Heart left ventricle (tissue), 13 donors: ENCODE data around the gene ETNK2.

ENCODE experiments used
- CTCF ChIP-seq, 12 donors: fragments of 200-600 bp; sonication (generic) in 4 of 12; IDR thresholded peaks; one replicate each; pipeline versions ENCODE4 v1.5.0 to v1.8.0; 2018 to 2022; ENCODE audit warnings: antibody characterized with exemption in 12 of 12, mild to moderate bottlenecking in 5 of 12
- POLR2A ChIP-seq, 2 donors: fragments of 450-650 bp; IDR thresholded peaks; one replicate each; pipeline ENCODE4 v1.6.1; 2017; ENCODE audit warnings: antibody characterized with exemption in 2 of 2, mild to moderate bottlenecking in 2 of 2, moderate library complexity in 2 of 2
- donor health status: ischemic (EF 13 %, LVEDD 7.1; RV severe dilation, severe dysfunction).
- donor health status: DM: no; HTN: yes; CAD: no.
- donor health status: DM: no; HTN: no; CAD: no.
- donor health status: ischemic (EF 25% LVEDD 6.9; RV normal size, moderate dysfunction).
- donor health status: ischemic (EF 25% LVEDD 5.7; RV mildly dilated, moderate dysfunction).
- donor health status: ischemic (EF 35%, LVEDD 5.7; RV mildly dilated, moderate dysfunction).
- donor health status: nonischemic (EF 11% LVEDD 7.7; RV severe dilation, severe dysfunction).
- donor health status: DM: yes; HTN: yes; CAD: no.
- donor health status: PGD.
- donor health status: ischemic (EF 29% LVEDD 5.4; RV normal size, mild dysfunction).
- donor health status: nonischemic (EF 23%, LVEDD 6.1; RV moderate dilation, normal function).

GRCh38 chr1:204130981-204131892 is 20.6 kb downstream of the ETNK2 start:
- TF ChIP-seq POLR2A (IDR thresholded peaks at IDR 0.05) (no peak), CTCF (IDR thresholded peaks at IDR 0.05) (no peak)
